ENCODE results near the gene TCERG1. TPM values are rescaled to one million over a fixed set of nuclear protein-coding genes. Genes with fewer than 3 reads are reported as not detected.
A peak's percentile ranks its signal among the peaks of the same experiment; 100 is the strongest.

The TCERG1 gene
- total RNA-seq, 2 donors from 2014 or later: 82.3 to 133 TPM

DNA sequence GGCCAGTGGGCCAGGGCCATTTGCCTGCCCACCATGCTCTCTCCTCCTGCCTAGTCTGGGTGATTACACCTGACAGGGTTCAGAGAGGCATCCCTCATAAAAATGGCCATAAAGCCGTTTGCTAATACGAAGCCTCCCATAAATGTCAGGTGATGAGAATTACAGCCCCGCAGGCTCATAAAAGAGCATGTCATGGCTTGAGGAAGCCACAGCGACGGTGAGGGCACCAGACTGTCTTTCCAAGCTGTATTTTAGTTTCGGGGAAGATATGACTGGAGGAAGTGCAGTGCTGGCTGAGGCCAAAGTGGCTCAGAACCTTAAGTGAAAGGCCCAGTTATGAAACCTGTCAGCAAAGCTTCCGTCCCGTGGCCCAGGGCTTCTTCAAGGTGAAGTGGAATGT is 18.5 kb upstream of the TCERG1 start:
- Mint-ChIP-seq H3K36me3 (no peaks in the 10 kb centered on the region), H3K27ac (no peak overlapping the region), H3K27me3 (peaks cover 28 to 35% of the 10 kb centered on the region in 2 donors), H3K9me3 (no peaks in the 10 kb centered on the region), H3K4me1 (ENCODE audit: low read depth in 2 of 2) (peaks cover 0 to 4% of the 10 kb centered on the region in 2 donors), H3K4me3 (no peak overlapping the region)
- ATAC-seq (peak in 1 of 2 donors; percentile 50), DNase-seq (ENCODE audit: low spot score) (no peak)

DNA sequence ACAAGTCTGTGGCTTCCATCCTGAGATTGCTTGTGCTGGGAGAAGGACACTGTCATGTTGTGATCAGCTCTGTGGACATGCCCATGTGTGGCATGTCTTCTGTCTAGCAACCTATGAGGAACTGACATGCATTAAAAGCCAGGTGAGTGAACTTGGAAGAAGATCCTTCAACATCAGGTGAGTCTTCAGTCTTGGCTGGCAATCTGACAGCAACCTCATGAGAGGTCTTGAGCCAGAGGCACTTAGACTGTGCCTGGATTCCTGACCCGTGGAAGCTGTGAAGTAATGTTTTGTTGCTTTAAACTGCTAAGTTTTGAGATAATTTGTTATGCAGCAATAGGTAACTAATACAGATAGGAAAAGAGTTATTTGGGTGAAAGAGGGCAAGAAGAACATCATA is 6.8 kb upstream of the TCERG1 start:
- Mint-ChIP-seq H3K36me3 (no peaks in the 10 kb centered on the region), H3K9me3 (no peaks in the 10 kb centered on the region), H3K4me3 (no peak overlapping the region)

DNA sequence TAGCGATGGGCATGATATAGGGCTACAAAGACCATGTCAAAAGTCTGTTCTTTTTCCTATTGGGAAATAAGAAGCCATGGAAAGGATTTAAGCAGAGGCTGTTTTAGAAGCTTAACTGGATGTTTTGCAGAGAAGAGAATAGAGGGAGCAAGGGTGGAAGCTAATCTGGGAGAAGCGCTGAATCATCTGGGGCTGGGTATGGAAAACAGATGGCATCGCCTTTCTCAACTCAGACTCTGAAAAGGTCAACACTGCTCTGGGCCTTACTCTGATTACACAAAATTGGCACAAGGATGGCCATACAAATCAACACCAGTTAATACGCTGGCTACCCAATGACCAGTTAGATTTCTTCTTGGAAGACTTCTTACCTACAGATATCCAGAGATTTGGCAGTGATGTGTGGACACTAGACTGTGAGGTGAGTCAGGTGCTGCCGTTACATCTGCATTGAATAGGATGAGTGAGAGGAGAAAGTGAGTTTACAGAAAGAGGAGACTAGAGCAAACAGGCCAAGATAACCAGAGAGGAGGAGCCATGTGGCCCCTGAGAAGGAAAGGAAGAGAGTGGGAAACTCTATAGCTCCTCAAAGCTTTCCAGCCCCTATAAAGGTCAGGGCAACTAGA is 6.2 kb upstream of the TCERG1 start:
- H3K4me1 Mint-ChIP-seq (ENCODE audit: low read depth in 2 of 2): no peaks in the 10 kb centered on the region
- H3K9me3 Mint-ChIP-seq: no peaks in the 10 kb centered on the region
- H3K27ac Mint-ChIP-seq: no peak overlapping the region
- H3K4me3 Mint-ChIP-seq: no peak overlapping the region
- peaks cover 16 to 27% of the 10 kb centered on the region in 2 donors for H3K27me3 Mint-ChIP-seq
- DNase-seq (ENCODE audit: low spot score): no peak
- no peaks in the 10 kb centered on the region for H3K36me3 Mint-ChIP-seq
- no peak for ATAC-seq

More for the DNA sequence above, 6.8 kb upstream of the TCERG1 start:
- DNase-seq (ENCODE audit: low spot score) (no peak), ATAC-seq (no peak)
- H3K27ac Mint-ChIP-seq: no peak overlapping the region
- no peaks in the 10 kb centered on the region for H3K4me1 Mint-ChIP-seq (ENCODE audit: low read depth in 2 of 2)
- H3K27me3 Mint-ChIP-seq: peaks cover 16 to 32% of the 10 kb centered on the region in 2 donors

DNA sequence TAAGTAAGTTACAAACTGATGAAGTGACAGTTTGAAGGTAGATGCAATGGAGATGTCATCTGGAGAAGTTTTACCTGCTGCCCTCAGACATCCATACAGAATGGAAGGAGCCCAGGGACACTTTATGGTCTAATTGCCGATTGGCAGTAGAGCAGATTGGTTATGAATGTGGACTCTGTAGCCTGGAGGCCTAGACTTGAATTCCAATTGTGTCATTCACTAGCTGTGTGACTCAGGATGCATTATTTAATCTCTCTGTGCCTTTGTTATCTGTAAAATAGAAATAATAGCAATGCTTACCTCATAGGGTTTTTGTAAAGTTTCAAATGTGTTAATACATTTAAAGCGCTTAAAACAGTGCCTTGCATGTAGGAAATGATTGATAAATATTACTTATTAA is 5.2 kb upstream of the TCERG1 start:
- ATAC-seq (no peak), DNase-seq (ENCODE audit: low spot score) (no peak)
- H3K9me3 Mint-ChIP-seq: no peaks in the 10 kb centered on the region
- H3K27ac Mint-ChIP-seq: no peak overlapping the region
- no peak overlapping the region for H3K4me3 Mint-ChIP-seq
- peaks cover 13 to 27% of the 10 kb centered on the region in 2 donors for H3K27me3 Mint-ChIP-seq
- H3K4me1 Mint-ChIP-seq (ENCODE audit: low read depth in 2 of 2): no peaks in the 10 kb centered on the region
- H3K36me3 Mint-ChIP-seq: no peaks in the 10 kb centered on the region

DNA sequence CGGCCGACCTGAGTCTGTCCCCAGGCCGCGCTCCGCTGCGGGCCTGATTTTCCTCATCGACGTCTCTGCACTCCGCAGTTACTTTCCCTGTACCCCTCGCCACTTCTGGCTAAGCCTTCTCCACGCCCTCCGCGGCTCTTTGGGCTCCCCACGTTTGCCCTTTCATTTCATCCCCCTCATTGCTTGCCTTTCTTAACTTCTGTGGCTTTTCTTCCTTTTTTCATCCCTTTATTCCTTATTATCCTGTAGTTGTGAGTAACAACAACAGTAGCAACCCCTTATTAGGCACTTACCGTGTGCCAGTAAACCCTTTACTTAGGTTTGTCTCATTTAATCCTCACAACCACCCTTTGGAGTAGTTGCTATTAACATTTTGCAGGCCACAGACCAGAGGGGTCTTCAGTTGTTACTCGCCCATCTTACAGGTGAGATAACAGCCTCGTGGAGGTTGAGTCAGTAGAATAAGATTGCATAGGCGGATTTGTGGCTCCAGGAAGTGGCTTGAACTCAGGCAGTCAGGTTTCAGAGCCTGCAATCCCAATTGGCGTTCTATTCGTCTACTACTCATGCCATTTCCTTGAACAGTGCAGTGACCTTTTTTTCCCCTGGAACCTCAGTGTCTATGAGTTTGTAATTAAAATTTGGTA is 724 bp downstream of the TCERG1 start:
- H3K4me1 Mint-ChIP-seq (ENCODE audit: low read depth in 2 of 2): peaks cover 24 to 33% of the 10 kb centered on the region in 2 donors
- peak overlapping the region; percentile 98 for H3K4me3 Mint-ChIP-seq
- no peaks in the 10 kb centered on the region for H3K9me3 Mint-ChIP-seq
- DNase-seq (ENCODE audit: low spot score) (peak; percentile 66), ATAC-seq (peak in 1 of 2 donors; percentile 59)
- H3K36me3 Mint-ChIP-seq: peaks cover 10% of the 10 kb centered on the region
- peak overlapping the region; percentile 97 to 98 for H3K27ac Mint-ChIP-seq
- no peaks in the 10 kb centered on the region for H3K27me3 Mint-ChIP-seq

DNA sequence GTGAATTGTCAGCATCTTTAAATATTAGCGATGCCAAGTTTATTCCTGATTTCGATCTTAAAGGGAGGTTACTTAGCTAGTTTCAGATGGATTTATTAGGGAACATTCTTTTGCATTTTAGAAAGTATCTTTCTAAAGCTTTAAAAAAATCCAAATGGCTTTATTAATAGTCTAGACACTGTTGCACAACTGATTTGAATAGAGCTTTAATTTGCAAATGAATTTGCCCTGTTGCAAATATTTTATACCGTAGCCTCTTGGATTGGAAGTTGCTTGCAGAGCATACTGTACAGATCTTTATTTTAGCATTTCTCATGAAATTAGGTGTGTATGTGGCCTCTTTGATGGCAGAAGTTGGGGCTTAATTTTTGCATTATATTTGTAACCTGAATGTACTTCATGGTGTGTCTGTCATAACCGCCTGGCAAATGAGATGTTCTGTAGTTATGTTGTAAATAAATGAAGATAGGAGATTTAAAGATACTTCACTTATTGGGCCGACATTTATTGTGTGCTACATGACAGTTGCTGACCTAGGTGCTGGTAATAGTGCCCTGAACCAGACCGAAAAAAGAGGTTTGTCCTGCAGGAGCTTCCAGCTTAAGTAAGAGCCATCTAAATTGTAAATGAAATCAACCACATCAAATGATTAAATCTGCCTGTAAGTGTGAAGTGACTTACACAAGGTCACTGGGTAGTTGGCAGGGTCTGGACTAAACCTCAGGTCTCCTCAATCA is 1.8 kb downstream of the TCERG1 start:
- Mint-ChIP-seq H3K36me3 (peaks cover 10% of the 10 kb centered on the region), H3K4me1 (ENCODE audit: low read depth in 2 of 2) (peaks cover 24 to 33% of the 10 kb centered on the region in 2 donors), H3K27me3 (no peaks in the 10 kb centered on the region), H3K4me3 (peak overlapping the region; percentile 98), H3K27ac (peak overlapping the region; percentile 97 to 98), H3K9me3 (no peaks in the 10 kb centered on the region)
- ATAC-seq (no peak), DNase-seq (ENCODE audit: low spot score) (no peak)

DNA sequence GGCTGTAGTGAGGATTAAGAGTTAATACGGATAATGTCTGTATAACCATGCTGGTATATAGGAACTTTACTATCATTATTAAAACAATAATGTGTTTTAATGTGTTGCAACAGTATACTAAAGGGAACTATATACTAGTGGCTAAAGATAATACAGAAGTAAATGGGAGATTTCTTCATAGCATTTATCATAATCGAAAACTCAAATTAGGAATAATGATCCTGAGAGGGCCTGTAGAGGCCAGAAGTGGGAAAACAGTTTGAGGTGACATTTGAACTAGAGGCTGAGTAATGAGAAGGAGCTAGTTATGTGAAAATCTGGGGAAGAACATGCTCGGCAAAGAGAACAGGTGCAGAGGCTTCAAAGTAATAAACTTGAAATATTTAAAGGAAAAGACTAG is 2.9 kb downstream of the TCERG1 start:
- ATAC-seq (no peak), DNase-seq (ENCODE audit: low spot score) (no peak)
- Mint-ChIP-seq H3K36me3 (peaks cover 10% of the 10 kb centered on the region), H3K4me3 (peak overlapping the region; percentile 98), H3K9me3 (no peaks in the 10 kb centered on the region), H3K27ac (no peak overlapping the region), H3K4me1 (ENCODE audit: low read depth in 2 of 2) (peaks cover 28 to 33% of the 10 kb centered on the region in 2 donors), H3K27me3 (no peaks in the 10 kb centered on the region)

DNA sequence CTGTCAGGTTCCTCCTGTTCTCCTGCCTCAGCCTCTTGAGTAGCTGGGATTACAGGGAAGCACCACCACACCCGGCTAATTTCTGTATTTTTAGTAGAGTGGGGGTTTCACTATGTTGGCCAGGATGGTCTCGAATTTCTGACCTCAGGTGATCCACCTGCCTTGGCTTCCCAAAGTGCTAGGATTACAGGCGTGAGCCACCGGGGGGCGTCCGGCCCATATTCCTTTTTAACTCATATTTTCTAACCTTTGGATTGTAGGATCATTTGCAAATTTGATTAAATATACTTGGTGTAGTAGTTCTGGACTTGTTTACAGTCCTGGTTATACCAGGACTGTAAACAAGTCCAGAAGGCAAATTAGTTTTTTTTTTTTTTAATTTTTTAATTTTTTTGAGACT is 4.3 kb downstream of the TCERG1 start:
- Mint-ChIP-seq H3K9me3 (no peaks in the 10 kb centered on the region), H3K4me3 (no peak overlapping the region), H3K36me3 (peaks cover 10% of the 10 kb centered on the region), H3K27me3 (no peaks in the 10 kb centered on the region), H3K4me1 (ENCODE audit: low read depth in 2 of 2) (peaks cover 28 to 33% of the 10 kb centered on the region in 2 donors), H3K27ac (no peak overlapping the region)
- ATAC-seq: no peak
- no peak for DNase-seq (ENCODE audit: low spot score)

DNA sequence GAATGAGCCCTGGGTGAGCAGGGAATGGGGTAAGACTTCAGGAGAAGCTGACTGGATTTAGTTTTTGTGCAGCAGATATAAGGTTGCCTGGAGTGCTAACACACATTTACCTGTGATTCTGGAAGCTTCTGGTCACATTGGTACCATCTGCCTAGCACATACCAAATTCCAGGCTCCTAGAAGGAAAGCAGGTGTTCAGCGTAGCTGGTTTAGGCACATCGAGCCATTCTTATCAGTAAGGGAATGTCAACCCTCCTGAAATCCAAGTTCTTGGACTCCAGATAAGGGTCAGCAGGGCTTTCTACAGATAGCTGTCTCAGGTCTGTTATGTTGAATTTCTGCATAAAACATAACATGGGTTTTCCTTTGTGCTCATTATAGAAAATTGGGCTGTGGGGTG is 10.3 kb downstream of the TCERG1 start:
- peaks cover 15% of the 10 kb centered on the region for H3K36me3 Mint-ChIP-seq
- no peak overlapping the region for H3K4me3 Mint-ChIP-seq
- peaks cover 7 to 10% of the 10 kb centered on the region in 2 donors for H3K4me1 Mint-ChIP-seq (ENCODE audit: low read depth in 2 of 2)
- H3K27me3 Mint-ChIP-seq: no peaks in the 10 kb centered on the region
- no peaks in the 10 kb centered on the region for H3K9me3 Mint-ChIP-seq
- no peak for ATAC-seq
- no peak overlapping the region for H3K27ac Mint-ChIP-seq
- DNase-seq (ENCODE audit: low spot score): no peak

DNA sequence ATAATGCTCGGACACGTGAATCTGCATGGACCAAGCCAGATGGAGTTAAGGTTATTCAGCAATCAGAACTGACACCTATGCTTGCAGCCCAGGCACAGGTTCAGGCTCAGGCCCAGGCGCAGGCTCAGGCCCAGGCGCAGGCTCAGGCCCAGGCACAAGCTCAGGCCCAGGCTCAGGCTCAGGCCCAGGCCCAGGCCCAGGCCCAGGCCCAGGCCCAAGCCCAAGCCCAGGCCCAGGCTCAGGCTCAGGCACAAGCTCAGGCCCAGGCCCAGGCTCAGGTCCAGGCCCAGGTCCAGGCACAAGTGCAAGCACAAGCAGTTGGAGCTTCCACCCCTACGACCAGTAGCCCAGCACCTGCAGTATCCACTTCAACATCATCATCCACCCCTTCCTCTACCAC is 11.8 kb downstream of the TCERG1 start:
- H3K4me1 Mint-ChIP-seq (ENCODE audit: low read depth in 2 of 2): peaks cover 7 to 10% of the 10 kb centered on the region in 2 donors
- no peak for ATAC-seq
- DNase-seq (ENCODE audit: low spot score): no peak
- H3K27me3 Mint-ChIP-seq: no peaks in the 10 kb centered on the region
- H3K36me3 Mint-ChIP-seq: peaks cover 26% of the 10 kb centered on the region
- H3K4me3 Mint-ChIP-seq: no peak overlapping the region
- H3K27ac Mint-ChIP-seq: no peak overlapping the region
- no peaks in the 10 kb centered on the region for H3K9me3 Mint-ChIP-seq

DNA sequence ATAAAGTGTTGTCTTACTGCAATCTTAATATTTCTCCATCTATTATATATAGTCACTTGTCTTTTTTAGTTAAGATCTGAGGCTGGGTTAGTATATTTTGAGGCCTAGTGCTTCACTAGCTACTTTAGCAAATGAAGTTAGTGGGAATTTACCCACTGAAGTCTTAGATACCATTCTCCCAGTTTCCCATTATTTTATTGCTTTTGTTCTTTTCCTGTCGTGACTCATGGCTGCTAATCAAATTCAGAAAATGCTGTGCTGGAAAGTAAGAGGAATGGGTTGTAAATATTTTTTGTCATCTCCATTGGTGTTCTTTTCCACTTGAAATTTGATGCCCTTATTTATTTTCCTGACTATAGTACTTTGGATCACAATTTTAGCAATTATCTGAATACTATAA is 14.2 kb downstream of the TCERG1 start:
- no peak overlapping the region for H3K27ac Mint-ChIP-seq
- ATAC-seq: no peak
- no peaks in the 10 kb centered on the region for H3K27me3 Mint-ChIP-seq
- no peak overlapping the region for H3K4me3 Mint-ChIP-seq
- H3K4me1 Mint-ChIP-seq (ENCODE audit: low read depth in 2 of 2): peaks cover 7 to 12% of the 10 kb centered on the region in 2 donors
- no peak for DNase-seq (ENCODE audit: low spot score)
- peaks cover 37% of the 10 kb centered on the region for H3K36me3 Mint-ChIP-seq
- H3K9me3 Mint-ChIP-seq: no peaks in the 10 kb centered on the region

DNA sequence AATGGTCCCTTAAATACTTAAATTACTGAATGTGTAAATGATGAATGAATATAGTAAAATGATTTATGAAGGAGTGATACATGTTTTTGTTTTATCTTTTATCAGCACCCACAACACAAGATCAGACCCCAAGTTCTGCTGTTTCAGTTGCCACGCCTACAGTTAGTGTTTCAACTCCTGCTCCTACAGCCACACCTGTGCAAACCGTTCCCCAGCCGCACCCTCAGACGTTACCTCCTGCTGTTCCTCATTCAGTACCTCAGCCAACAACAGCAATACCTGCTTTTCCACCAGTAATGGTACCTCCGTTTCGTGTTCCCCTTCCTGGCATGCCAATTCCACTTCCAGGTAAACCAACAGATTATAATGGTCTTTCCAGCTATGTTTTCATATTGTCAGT is 16.3 kb downstream of the TCERG1 start:
- ATAC-seq (no peak), DNase-seq (ENCODE audit: low spot score) (no peak)
- no peaks in the 10 kb centered on the region for H3K27me3 Mint-ChIP-seq
- peaks cover 43% of the 10 kb centered on the region for H3K36me3 Mint-ChIP-seq
- peaks cover 15 to 16% of the 10 kb centered on the region in 2 donors for H3K4me1 Mint-ChIP-seq (ENCODE audit: low read depth in 2 of 2)
- H3K27ac Mint-ChIP-seq: no peak overlapping the region
- H3K9me3 Mint-ChIP-seq: no peaks in the 10 kb centered on the region
- no peak overlapping the region for H3K4me3 Mint-ChIP-seq

DNA sequence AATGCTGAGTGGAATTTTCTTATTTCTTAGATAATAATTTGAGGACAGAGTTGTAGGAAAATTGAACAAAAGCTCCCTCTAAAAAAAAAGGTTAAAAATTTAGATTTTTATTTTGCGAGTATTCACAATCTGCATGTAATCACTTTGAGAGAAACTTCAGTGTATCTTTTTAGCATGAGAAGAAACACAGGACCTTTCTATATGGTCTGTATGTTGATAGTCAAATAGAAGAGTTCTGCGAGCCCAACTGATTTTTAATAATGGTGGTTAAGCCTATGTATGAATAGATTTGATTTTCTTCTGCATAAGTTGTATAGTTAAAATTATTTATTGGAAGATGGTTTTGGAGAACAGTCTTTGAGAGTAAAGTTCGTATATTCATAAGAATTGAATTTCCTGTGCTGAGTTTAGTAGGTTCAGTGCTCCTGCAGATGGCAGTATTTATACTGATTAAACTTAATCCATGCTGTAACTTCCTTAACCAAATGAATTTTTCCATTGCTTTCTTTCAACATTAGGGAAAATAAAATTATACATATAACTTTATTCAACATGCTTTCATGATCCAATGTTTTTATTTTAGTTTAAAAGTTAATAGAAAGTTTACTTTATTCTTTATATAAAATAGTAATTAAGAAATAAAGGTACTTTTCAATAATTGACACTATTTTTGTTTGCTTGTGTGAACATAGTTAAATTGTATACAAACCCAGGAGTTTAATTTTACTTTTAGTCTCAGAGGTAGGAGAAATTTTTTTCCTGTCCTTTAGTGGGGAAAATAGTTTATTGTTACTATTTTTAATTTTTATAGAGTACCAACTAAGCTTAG is 19.6 kb downstream of the TCERG1 start:
- DNase-seq (ENCODE audit: low spot score) (no peak), ATAC-seq (no peak)
- Mint-ChIP-seq H3K4me1 (ENCODE audit: low read depth in 2 of 2) (peaks cover 8 to 10% of the 10 kb centered on the region in 2 donors), H3K27ac (peak overlapping the region in 1 of 2 donors; percentile 51), H3K9me3 (no peaks in the 10 kb centered on the region), H3K36me3 (peaks cover 38% of the 10 kb centered on the region), H3K4me3 (no peak overlapping the region), H3K27me3 (no peaks in the 10 kb centered on the region)

All from natural killer cell treated with Interleukin-12 subunit alpha and Interleukin-12 subunit beta and Interleukin-15 and Interleukin-18, amount 100 ng/mL, for 72 hours (primary cell).